Activated T-cell treated with anti-CD3 and anti-CD28 coated beads, Interleukin-2, amount 50 U/mL, for 48 hours (primary cell): ENCODE results near the gene CNTLN.
A peak's percentile ranks its signal among the peaks of the same experiment; 100 is the strongest.
"Not testable (repeated sequence)": the region's sequence is repeated elsewhere in the genome, so short reads cannot be mapped to it uniquely, and the experiment has no call there.

ENCODE experiments used
- DNase-seq, 2 experiments: peaks; one replicate each; pipeline ENCODE4 v3.0.0-alpha.2; 2020

The CNTLN gene

GRCh38 chr9:17422994-17423680, 288.3 kb downstream of the CNTLN start:
- DNase-seq = no peak

GRCh38 chr9:17423681-17424011, 288.8 kb downstream of the CNTLN start:
- DNase-seq = no peak

- DNase-seq = no peak
Measured at GRCh38 chr9:17425384-17425783, 290.5 kb downstream of the CNTLN start.

DNA sequence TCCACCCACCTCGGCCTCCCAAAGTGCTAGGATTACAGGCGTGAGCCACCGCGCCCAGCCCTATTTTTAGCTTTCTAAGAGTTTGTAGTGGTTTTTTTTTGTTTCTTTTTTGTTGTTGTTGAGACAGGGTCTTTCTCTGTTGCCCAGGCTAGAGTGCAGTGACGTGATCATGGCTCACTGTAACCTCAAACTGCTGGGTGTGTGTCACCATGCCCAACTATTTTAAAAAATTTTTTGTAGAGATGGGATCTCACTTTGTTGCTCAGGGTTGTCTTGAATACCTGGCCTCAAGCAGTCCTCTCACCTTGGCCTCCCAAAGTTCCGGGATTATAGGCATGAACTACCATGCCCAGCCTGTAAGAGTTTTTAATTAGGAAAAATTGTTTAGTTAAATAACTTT, 298.7 kb downstream of the CNTLN start:
- DNase-seq = no peak

DNA sequence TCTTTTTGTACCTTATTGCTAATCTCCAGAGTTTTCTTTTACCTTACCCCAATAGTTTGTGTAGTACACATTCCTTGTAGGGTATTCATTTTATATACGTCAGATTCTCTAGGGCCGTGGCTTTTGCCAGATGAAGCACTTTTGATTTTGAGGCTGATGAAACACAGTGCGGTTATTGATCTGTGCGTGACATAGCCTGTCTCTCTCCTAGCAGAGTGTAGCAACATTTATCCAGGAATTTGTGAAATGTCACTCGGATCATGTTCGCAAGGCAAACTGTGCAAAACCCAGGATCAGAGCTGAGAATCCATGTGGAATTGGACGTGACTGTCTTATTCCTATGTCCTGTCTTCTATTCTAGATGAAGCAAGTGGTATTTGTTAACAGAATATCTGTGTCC, 302.0 kb downstream of the CNTLN start:
- no peak for DNase-seq

DNA sequence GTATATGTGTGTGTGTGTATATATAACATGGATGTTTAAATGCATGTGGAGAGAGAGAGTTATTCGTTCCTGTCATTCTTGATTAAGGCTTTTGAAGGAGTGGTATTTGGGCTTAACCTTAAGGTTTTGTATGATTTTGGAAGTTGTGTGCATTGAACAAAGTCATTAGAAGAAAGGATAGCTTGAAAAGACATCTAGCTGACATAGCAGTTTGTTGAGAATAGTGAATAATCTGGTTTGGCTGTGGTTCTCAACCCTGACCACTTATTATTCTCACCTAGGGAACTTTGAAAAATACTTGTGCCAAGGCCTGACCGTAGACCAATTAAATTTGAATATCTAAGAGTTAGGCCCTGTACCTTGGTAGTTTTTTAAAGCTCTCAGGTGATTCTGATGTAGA, 303.0 kb downstream of the CNTLN start:
- DNase-seq = no peak

GRCh38 chr9:17445126-17445525, 310.3 kb downstream of the CNTLN start:
- DNase-seq = not testable (repeated sequence)

DNA sequence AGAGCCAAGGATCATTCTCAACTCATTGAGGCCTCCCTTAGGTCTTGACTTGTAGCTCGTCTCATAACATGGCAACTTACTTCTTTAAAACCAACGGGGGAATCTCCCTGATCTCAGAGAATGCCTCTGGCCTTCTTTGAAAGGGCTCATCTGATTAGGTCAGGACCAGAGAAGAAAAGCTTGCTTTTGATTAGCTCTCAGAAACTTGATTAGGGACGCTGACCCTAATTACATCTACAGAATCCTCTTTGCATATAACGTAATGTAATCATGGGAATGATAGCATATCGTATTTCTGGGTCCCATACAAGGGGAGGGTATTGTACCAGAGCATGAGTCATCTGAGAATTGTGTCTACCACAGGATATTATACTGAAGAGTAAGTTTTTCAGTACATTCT, 318.9 kb downstream of the CNTLN start:
- no peak for DNase-seq

DNA sequence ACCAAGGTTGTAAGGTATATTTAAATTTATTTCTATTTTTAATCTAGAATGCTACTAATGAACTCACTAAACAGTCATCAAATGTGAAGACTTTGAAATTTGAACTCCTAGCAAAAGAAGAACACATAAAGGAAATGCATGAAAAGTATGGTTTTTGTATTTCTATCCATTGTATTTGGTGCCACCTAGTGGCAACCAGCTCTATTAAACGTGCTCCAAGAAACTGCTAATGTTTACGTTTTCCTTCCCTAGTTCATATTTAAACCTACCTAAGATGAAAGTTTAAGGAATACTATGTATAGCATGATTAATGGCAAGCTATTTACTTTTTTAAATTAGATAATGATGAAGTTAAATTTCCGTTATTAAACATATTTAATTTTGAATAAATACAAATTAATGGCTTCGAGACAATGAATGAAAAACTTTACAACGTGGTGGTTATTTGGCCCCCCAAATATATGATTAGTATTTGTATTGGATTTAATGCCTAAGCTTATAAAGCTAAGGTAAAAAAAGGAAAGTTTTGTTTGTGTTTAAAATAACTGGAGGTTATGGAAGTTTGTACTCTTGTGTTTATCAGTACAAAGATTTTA, 328.1 kb downstream of the CNTLN start:
- DNase-seq = peak in 1 of 2 experiments; percentile 20

DNA sequence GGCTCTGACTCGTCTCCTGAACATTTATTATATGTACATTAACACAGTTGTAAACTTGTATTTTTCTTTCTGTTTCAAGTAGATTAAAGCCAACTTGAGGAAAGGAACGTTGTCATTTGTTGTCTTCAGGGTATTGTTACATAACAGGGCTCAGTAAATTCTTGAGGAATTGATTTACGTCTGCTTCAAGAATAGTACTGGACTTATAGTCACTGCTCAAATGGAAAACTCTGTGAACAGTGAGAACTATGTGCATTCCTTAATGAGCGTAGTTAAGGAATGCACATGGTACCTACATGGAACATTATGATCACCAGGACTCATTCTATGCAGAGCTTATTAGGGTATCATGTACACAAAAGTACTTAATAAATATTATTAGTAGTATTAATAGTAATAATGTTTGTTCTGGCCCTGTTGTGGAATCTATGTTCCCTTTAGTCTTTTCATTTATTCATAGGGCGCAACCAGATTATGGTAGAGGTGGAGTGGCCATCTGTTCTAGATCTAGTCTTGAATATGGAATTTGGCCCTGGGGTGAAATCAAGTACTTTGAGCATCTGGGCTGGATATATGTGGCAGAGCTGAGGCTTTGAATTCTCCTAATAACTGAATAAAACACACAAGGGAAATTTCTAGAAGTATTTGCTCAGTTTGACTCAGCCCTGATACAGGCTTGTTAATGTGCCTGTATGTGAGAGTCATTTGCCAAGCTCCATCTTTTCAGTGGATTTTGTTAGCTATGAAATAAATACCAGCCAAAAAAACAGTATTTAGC, 335.4 kb downstream of the CNTLN start:
- no peak for DNase-seq

GRCh38 chr9:17472126-17472525, 337.3 kb downstream of the CNTLN start:
- DNase-seq = no peak

DNA sequence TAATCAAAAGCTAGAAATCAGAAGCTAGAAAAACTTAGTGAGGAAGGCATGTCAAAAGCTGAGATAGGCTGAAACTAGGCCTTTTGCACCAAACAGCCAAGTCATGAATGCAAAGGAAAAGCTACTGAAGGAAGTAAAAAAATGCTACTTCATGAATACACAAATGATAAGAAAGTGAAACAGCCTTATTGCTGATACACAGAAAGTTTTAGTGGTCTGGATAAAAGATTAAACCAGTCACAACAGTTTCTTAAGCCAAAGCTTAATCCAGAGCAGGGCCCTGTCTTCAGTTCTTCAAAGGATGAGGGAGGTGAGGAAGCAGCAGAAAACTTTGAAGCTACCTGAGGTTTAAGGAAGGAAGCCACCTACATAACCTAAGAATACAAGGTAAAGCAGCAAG, 341.6 kb downstream of the CNTLN start:
- DNase-seq = no peak

GRCh38 chr9:17477816-17478215, 343.0 kb downstream of the CNTLN start:
- no peak for DNase-seq

GRCh38 chr9:17480966-17481365, 346.1 kb downstream of the CNTLN start:
- DNase-seq = no peak

DNA sequence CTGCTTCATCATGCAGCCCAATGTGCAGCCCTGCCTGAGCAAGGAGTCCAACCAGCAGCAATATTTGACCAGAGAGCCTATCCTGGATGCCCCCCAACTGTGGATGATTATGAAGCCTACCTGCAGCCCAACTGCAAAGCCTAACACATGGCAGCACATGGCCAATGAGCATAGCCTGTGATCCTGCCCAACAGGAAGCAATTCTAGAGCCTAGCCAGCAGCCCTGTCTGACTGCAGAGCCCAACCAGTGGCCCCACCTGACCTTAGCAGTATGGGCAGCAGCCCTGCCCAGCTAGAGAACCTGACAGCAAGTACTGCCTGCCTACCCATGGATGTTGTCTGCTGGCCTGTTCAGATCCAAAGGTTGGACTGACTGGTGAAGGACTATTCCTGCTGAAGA, 346.7 kb downstream of the CNTLN start:
- no peak for DNase-seq

DNA sequence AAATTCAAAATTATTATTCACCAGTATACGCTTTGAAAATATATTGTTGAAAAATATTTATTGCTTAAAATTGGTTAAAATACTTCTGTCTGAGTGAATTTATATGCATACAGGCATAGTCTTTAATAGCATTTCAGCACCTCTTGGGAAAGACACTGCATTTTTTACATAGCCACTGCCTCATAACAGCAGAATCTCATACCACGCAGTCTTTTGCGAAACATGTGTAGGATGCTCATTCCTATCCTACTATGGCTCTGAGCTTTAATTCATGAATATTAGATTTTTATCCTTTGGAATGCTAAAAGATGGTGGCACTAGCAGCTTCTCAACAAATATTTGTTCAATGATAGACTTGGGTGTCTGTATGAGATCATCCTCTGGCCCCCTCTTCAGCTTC, 350.1 kb downstream of the CNTLN start:
- DNase-seq = no peak

GRCh38 chr9:17486396-17486795, 351.6 kb downstream of the CNTLN start:
- no peak for DNase-seq

GRCh38 chr9:17487467-17487866, 352.6 kb downstream of the CNTLN start:
- DNase-seq = no peak

DNA sequence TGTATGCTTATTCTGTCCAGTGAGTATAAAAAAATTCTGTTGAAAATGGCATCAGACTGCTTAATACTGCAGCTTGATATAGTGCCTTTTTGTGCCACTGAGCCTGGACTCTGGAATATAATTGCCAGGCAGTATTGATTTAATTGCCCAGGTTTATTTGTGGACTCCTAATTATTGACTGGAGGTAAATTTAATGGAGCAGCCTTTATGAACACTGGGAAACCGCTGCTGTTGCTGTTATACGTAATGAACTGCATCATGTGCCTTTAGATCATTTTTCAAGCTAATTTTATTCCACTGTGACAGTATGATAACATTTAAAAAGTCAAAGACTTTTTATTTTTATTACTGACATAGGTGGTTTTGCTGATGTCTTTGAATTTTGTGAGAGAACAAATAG, 353.8 kb downstream of the CNTLN start:
- no peak for DNase-seq

DNA sequence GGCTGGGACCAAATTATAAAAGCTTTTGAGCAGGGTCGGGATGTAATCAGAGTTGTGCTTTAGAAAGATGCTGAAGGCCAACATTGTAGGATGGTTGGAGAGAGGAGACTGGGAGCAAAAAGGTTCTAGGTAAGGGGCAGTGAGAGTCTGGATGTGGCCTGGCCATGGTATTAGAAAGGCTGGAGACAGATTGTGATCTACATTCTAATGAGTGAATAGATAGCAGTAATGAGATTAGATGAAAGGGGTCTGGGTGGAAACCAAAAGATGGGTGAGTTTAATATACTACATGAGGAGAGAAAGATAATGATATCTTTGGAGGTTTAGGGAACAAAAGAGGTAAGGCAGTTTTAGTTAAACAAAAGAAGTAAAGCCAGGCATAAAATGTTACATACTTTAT, 355.3 kb downstream of the CNTLN start:
- no peak for DNase-seq

- DNase-seq = no peak
Measured at GRCh38 chr9:17491780-17492179, 356.9 kb downstream of the CNTLN start.

DNA sequence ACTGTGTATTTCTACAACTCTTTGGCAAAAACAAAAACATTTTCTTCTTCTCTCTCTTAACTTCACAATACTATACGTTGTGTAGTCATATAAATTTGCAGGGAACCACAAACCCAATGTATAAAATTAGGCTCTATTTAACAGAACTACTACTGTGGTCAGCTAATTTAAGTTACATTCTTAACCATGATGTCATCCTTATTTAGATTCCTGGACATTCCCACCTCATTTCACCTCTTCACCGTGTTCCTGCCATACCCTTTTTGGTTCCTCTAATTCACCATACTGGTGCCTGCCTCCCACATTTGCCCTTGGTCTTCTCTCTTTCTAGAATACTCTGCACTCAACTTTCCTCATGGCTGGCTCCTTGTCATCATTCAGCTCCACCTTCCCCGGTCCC, 368.4 kb downstream of the CNTLN start:
- no peak for DNase-seq

GRCh38 chr9:17509151-17509550, 374.3 kb downstream of the CNTLN start:
- no peak for DNase-seq

- DNase-seq = no peak
Measured at GRCh38 chr9:17509701-17510100, 374.9 kb downstream of the CNTLN start.
